T-cell (primary cell): ENCODE measurements around the gene FMO2. TPM values are rescaled to one million over a fixed set of nuclear protein-coding genes. Genes with fewer than 3 reads are reported as not detected.

Experiments
- ATAC-seq, 4 experiments: fragments of 200-7000 bp in 3 of 4; fragments of 150-1000 bp in 1 of 4; cut with Tn5 transposase; replicated peaks in 1 of 4; 1 replicate in 3 of 4; 2 replicates in 1 of 4; pipeline ENCODE4 v1.10.0; 2021; ENCODE audit warnings: moderate library complexity in 3 of 4, mild to moderate bottlenecking in 2 of 4, moderate number of reproducible peaks in 1 of 4
- CTCF ChIA-PET, 2 donors: fragments of 300-600 bp; sonication (Branson Sonifier 250); formaldehyde crosslinking; loops; one replicate each; lab custom pipeline; 2022; ENCODE audit warnings: antibody characterized with exemption in 2 of 2; lab: Charles Lee
- POLR2A ChIA-PET, 2 donors: fragments of 300-600 bp; sonication (Branson Sonifier 250); formaldehyde crosslinking; loops; one replicate each; lab custom pipeline; 2022; ENCODE audit warnings: antibody characterized with exemption in 2 of 2; lab: Charles Lee
- DNase-seq, 35 experiments: peaks; one replicate each; pipeline versions ENCODE4 v3.0.0 to v3.0.0-alpha.2; 2013 to 2023
- H3K27ac ChIP-seq: one replicate; pipeline ENCODE4 v1.5.1; 2013; ENCODE audit warnings: low read length
- H3K27me3 ChIP-seq, 2 experiments: replicated peaks in 1 of 2; 1 replicate in 1 of 2; 2 replicates in 1 of 2; pipeline versions ENCODE4 v1.6.1 to v1.7.0; 2013; ENCODE audit warnings: low read length in 1 of 2, mixed read lengths in 1 of 2; ENCODE audit not compliant: control insufficient read depth in 2 of 2, insufficient read depth in 2 of 2; ENCODE audit errors: extremely low read depth in 1 of 2
- H3K36me3 ChIP-seq, 2 donors: 1 replicate in 1 of 2; 2 replicates in 1 of 2; pipeline versions ENCODE4 v1.6.1 to v1.7.0; 2013; ENCODE audit warnings: low read length in 1 of 2; ENCODE audit not compliant: control insufficient read depth in 2 of 2, insufficient read depth in 1 of 2; ENCODE audit errors: extremely low read depth in 1 of 2
- H3K4me1 ChIP-seq, 2 experiments: 1 replicate in 1 of 2; 2 replicates in 1 of 2; pipeline versions ENCODE4 v1.6.1 to v1.7.0; 2013; ENCODE audit warnings: low read length in 2 of 2, mixed read lengths in 1 of 2; ENCODE audit not compliant: insufficient read depth in 2 of 2, control insufficient read depth in 1 of 2; ENCODE audit errors: extremely low read depth in 1 of 2
- H3K4me3 ChIP-seq, 2 donors: 1 replicate in 1 of 2; 2 replicates in 1 of 2; pipeline versions ENCODE4 v1.5.1 to v1.7.0; 2013; ENCODE audit warnings: mild to moderate bottlenecking in 2 of 2, low read length in 1 of 2, moderate library complexity in 1 of 2; ENCODE audit not compliant: control insufficient read depth in 1 of 2; ENCODE audit errors: extremely low read depth in 1 of 2
- H3K9me3 ChIP-seq: 2 replicates; pipeline ENCODE4 v1.7.0; 2013
- H3K27ac Mint-ChIP-seq, 2 donors: one replicate each; pipeline ENCODE4 v1.8.0; 2020 to 2021; ENCODE audit warnings: mild to moderate bottlenecking in 2 of 2, mixed read lengths in 2 of 2
- H3K27me3 Mint-ChIP-seq, 2 donors: one replicate each; pipeline ENCODE4 v1.8.0; 2021 to 2022; ENCODE audit warnings: mixed read lengths in 2 of 2
- H3K36me3 Mint-ChIP-seq: one replicate; pipeline ENCODE4 v1.8.0; 2021; ENCODE audit warnings: mixed read lengths
- H3K4me1 Mint-ChIP-seq, 3 donors: one replicate each; pipeline ENCODE4 v1.8.0; 2020 to 2022; ENCODE audit warnings: mixed read lengths in 3 of 3, mild to moderate bottlenecking in 1 of 3
- H3K4me3 Mint-ChIP-seq, 3 donors: one replicate each; pipeline ENCODE4 v1.8.0; 2020 to 2022; ENCODE audit warnings: mild to moderate bottlenecking in 3 of 3, mixed read lengths in 3 of 3, moderate library complexity in 3 of 3
- H3K9me3 Mint-ChIP-seq, 3 donors: one replicate each; pipeline ENCODE4 v1.8.0; 2020 to 2022; ENCODE audit warnings: mixed read lengths in 3 of 3
- WGBS: methylation state at CpG from one replicate; pipeline ENCODE4 v1.1.5; 2013; ENCODE audit warnings: missing lambda C conversion rate; ENCODE audit not compliant: insufficient coverage; 5-methylcytosine and 5-hydroxymethylcytosine counted together
- total RNA-seq, 35 experiments: library from RNA in 6 of 35; stranded (reverse) in 6 of 35; fragments of 120-200 nt in 1 of 35; gene quantifications; one replicate each; pipeline versions ENCODE4 v1.2.1 to v1.2.4 and lab custom pipeline; 2013 to 2026

The FMO2 gene
- total RNA-seq, 5 donors from 2014 or later (not counting 1 experiment from before 2014, with no cell fraction given) = 0.38 to 0.82 (median 0.70) TPM; not detected in 2

DNA sequence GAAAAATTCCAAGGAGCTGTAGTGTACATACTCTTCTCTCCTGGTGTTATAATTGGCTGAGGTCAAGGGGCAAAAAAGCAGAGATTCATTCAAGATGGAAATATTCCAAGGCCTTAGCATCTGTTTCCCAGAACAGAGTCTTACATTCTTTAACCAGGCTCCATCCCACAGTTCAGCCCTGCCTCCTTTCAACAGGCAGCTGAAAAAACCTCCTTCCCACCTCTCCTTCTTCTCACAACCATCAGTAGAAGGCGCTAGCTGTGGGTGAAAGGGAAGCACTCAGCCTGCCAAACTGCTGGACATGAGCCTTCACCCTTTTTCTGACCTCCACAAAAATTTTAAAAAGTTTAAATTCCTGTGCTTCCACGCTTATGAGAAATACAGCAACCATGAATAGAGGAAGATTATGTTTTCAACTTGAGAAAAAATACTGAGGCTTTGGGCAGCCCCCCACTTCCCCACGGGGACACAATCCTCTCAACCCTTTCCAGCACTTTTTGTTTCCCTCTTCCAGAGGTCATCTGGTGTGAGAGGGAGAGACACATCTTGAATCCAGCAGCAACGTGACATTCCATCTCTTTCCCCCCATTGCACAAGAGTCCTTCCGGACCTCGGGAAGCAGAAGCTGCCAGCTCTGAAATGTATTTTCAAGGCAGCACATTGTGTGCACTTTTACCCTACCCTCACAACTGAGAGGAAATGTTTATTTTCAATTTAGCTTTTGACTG is 43.2 kb upstream of the FMO2 start:
- H3K27ac ChIP-seq = no peak overlapping the region
- ATAC-seq (no peak), DNase-seq (no peak)
- H3K4me1 Mint-ChIP-seq = no peaks in the 10 kb centered on the region
- H3K4me1 ChIP-seq = no peaks in the 10 kb centered on the region
- no peaks in the 10 kb centered on the region for H3K36me3 ChIP-seq
- no peak overlapping the region for H3K4me3 Mint-ChIP-seq
- H3K27me3 Mint-ChIP-seq = peaks cover 10 to 11% of the 10 kb centered on the region in 2 donors
- POLR2A ChIA-PET = no interaction called here
- H3K27me3 ChIP-seq = no peaks in the 10 kb centered on the region
- H3K9me3 Mint-ChIP-seq = no peaks in the 10 kb centered on the region
- no peak overlapping the region for H3K27ac Mint-ChIP-seq
- no peaks in the 10 kb centered on the region for H3K9me3 ChIP-seq
- CTCF ChIA-PET = no interaction called here
- no peaks in the 10 kb centered on the region for H3K36me3 Mint-ChIP-seq
- WGBS = no CpG with 5 or more reads among the region's 6 CpGs
- no peak overlapping the region for H3K4me3 ChIP-seq

DNA sequence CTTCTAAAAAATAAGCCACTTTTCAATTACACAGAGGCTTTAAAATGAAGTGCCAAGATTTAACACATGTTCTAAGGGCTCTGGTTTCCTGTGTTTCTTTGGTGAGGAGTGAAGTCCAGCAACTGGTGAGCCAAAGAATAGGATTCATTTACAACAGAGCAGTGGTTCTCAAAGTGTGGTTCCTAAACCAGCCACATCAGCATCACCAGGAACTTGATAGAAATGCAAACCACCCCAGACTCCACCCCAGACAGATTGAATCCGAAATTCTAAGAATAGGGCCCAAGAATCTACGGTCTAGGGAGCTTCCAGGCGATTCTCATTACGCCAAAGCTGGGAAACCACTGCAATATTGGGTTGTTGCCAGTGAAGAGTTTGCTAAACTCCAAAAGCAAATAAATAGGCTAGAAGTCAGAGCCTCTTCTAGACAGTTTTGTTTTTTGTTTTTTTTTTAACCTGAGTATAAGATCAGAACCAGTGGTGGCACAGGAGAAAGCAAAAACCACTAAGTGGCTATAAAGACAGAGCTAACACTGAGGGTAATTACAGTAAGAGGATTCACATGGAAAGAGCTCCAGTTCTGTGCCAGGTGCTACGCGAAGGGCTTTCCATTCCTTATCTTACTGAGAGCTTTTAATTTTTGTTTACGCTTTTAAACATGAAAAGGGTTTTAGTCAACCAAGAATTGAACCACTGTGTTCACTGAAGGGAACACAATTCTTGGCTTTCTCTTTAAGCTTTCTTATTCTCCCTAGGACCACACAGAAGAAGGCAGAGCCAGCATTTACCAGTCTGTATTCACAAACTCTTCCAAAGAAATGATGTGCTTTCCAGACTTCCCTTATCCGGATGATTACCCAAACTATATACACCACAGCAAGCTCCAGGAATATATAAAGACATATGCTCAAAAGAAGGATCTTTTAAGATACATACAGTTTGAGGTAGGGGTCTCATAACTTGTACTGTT is 42.4 kb upstream of the FMO2 start:
- no peak overlapping the region for H3K27ac Mint-ChIP-seq
- H3K4me3 Mint-ChIP-seq = no peak overlapping the region
- H3K4me1 Mint-ChIP-seq = no peaks in the 10 kb centered on the region
- H3K9me3 Mint-ChIP-seq = no peaks in the 10 kb centered on the region
- WGBS = 100% methylated on average over 1 of the region's 8 CpGs
- no peaks in the 10 kb centered on the region for H3K36me3 Mint-ChIP-seq
- H3K27ac ChIP-seq = no peak overlapping the region
- CTCF ChIA-PET = no interaction called here
- H3K36me3 ChIP-seq = no peaks in the 10 kb centered on the region
- POLR2A ChIA-PET = no interaction called here
- H3K27me3 Mint-ChIP-seq = peaks cover 11 to 13% of the 10 kb centered on the region in 2 donors
- H3K4me1 ChIP-seq = no peaks in the 10 kb centered on the region
- H3K9me3 ChIP-seq = no peaks in the 10 kb centered on the region
- DNase-seq (no peak), ATAC-seq (no peak)
- no peaks in the 10 kb centered on the region for H3K27me3 ChIP-seq
- H3K4me3 ChIP-seq = no peak overlapping the region

DNA sequence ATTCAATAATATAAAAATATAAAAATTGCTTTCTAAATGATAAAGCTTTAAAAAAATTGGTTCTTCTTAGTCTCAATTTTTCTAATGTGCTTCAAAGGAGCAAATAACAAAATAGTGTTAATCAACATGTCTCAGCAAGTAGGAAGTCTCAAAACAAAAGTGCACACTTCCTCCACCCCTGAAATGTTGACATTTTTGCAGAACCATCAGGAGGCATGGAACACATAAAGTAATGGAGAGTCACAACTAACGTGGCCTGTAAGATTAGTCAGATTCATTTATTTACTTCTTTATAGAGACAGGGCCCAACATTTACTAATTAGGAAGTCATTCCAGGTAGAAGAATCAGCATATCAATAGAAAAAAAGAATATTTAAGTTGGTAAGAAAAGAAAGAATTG is 34.9 kb upstream of the FMO2 start:
- no peaks in the 10 kb centered on the region for H3K27me3 ChIP-seq
- H3K36me3 Mint-ChIP-seq = no peaks in the 10 kb centered on the region
- WGBS = no CpG with 5 or more reads among the region's 1 CpG
- peaks cover 8 to 15% of the 10 kb centered on the region in 2 donors for H3K27me3 Mint-ChIP-seq
- ATAC-seq = no peak
- H3K36me3 ChIP-seq = no peaks in the 10 kb centered on the region
- no peaks in the 10 kb centered on the region for H3K4me1 ChIP-seq
- H3K9me3 ChIP-seq = no peaks in the 10 kb centered on the region
- no peak overlapping the region for H3K27ac Mint-ChIP-seq
- H3K27ac ChIP-seq = no peak overlapping the region
- no peak overlapping the region for H3K4me3 Mint-ChIP-seq
- no peaks in the 10 kb centered on the region for H3K4me1 Mint-ChIP-seq
- ChIA-PET CTCF (no interaction called here), POLR2A (no interaction called here)
- no peak for DNase-seq
- H3K9me3 Mint-ChIP-seq = no peaks in the 10 kb centered on the region
- no peak overlapping the region for H3K4me3 ChIP-seq

- 80% methylated on average over 2 of the region's 2 CpGs for WGBS
- Mint-ChIP-seq H3K36me3 (no peaks in the 10 kb centered on the region), H3K4me1 (no peaks in the 10 kb centered on the region), H3K9me3 (no peaks in the 10 kb centered on the region), H3K27ac (no peak overlapping the region), H3K27me3 (peaks cover 8 to 14% of the 10 kb centered on the region in 2 donors), H3K4me3 (no peak overlapping the region)
- ATAC-seq (no peak), DNase-seq (no peak)
- ChIA-PET CTCF (no interaction called here), POLR2A (no interaction called here)
- Histone ChIP-seq H3K9me3 (no peaks in the 10 kb centered on the region), H3K4me1 (no peaks in the 10 kb centered on the region), H3K27ac (no peak overlapping the region), H3K27me3 (no peaks in the 10 kb centered on the region), H3K4me3 (no peak overlapping the region), H3K36me3 (no peaks in the 10 kb centered on the region)
These were observed 32.6 kb upstream of the FMO2 start for GRCh38 chr1:171152549-171152948.

DNA sequence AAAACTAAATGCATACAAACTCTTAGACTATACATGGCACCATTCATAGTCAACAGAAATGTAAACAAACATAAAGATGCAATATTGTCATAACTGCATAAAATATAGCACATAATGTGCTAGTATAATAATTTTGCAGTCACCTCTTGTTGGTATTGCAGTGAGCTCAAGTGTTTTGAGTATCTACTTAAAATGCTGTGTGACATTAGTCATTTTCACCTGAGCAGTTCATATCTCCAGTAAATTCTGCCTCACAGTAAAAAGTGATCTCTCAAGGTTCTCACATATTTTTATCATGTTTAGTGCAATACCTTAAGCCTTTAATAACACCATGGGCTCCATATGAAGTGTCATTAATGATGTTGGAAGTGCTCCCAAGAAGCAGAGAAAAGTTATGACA is 29.6 kb upstream of the FMO2 start:
- CTCF ChIA-PET = no interaction called here
- no peak overlapping the region for H3K27ac ChIP-seq
- ATAC-seq (no peak), DNase-seq (no peak)
- no peaks in the 10 kb centered on the region for H3K36me3 ChIP-seq
- H3K27me3 ChIP-seq = no peaks in the 10 kb centered on the region
- H3K9me3 ChIP-seq = no peaks in the 10 kb centered on the region
- Mint-ChIP-seq H3K27ac (no peak overlapping the region), H3K4me3 (no peak overlapping the region), H3K27me3 (peaks cover 1 to 9% of the 10 kb centered on the region in 2 donors), H3K9me3 (no peaks in the 10 kb centered on the region), H3K36me3 (no peaks in the 10 kb centered on the region), H3K4me1 (no peaks in the 10 kb centered on the region)
- H3K4me3 ChIP-seq = no peak overlapping the region
- POLR2A ChIA-PET = no interaction called here
- no peaks in the 10 kb centered on the region for H3K4me1 ChIP-seq

DNA sequence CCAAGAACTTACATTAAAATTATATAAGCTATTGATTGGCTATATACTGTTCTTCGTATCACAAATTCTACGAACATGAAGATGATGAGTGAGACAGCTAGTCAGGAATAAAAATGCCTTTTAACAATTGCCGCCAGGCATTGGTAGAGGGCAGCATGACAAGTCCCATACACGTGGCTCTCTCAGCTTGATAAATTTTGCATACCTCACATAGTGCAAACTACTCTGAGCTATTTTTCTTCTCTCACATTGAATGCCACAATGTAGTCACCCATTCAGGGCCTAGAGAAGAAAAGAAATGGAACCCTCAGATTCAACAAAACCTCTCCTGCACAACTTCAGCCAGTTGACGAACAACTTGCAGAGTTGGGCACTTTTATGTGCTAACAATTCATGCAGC is 27.0 kb upstream of the FMO2 start:
- DNase-seq (no peak), ATAC-seq (no peak)
- no peaks in the 10 kb centered on the region for H3K4me1 ChIP-seq
- no peaks in the 10 kb centered on the region for H3K36me3 ChIP-seq
- Mint-ChIP-seq H3K4me1 (no peaks in the 10 kb centered on the region), H3K27ac (no peak overlapping the region), H3K9me3 (no peaks in the 10 kb centered on the region), H3K27me3 (peaks cover 0 to 9% of the 10 kb centered on the region in 2 donors), H3K4me3 (no peak overlapping the region), H3K36me3 (no peaks in the 10 kb centered on the region)
- no peaks in the 10 kb centered on the region for H3K9me3 ChIP-seq
- POLR2A ChIA-PET = no interaction called here
- no peak overlapping the region for H3K4me3 ChIP-seq
- no peak overlapping the region for H3K27ac ChIP-seq
- CTCF ChIA-PET = no interaction called here
- WGBS = 86% methylated on average over 4 of the region's 5 CpGs
- no peaks in the 10 kb centered on the region for H3K27me3 ChIP-seq
